Right hindlimb (tissue), 1 donor: ENCODE measurements around the gene PTPRH.
"Not testable (repeated sequence)": the region's sequence is repeated elsewhere in the genome, so short reads cannot be mapped to it uniquely, and the experiment has no call there.

Experiments
- DNase-seq: peaks from one replicate; pipeline ENCODE4 v3.0.0-alpha.2; 2018

PTPRH gene

GRCh38 chr19:55226273-55226672 is 17.0 kb upstream of the PTPRH start:
- DNase-seq = no peak

GRCh38 chr19:55225415-55225958 is 16.2 kb upstream of the PTPRH start:
- no peak for DNase-seq

- not testable (repeated sequence) for DNase-seq
Observed at GRCh38 chr19:55224679-55225414, 15.5 kb upstream of the PTPRH start.

GRCh38 chr19:55224038-55224665 is 14.9 kb upstream of the PTPRH start:
- DNase-seq = no peak

- DNase-seq = no peak
Observed at GRCh38 chr19:55223291-55224037, 14.2 kb upstream of the PTPRH start.

- DNase-seq = no peak
Observed at GRCh38 chr19:55220525-55220924, 11.2 kb upstream of the PTPRH start.

- peak; percentile 84 for DNase-seq
Observed at GRCh38 chr19:55216461-55217198, 7.3 kb upstream of the PTPRH start.

DNA sequence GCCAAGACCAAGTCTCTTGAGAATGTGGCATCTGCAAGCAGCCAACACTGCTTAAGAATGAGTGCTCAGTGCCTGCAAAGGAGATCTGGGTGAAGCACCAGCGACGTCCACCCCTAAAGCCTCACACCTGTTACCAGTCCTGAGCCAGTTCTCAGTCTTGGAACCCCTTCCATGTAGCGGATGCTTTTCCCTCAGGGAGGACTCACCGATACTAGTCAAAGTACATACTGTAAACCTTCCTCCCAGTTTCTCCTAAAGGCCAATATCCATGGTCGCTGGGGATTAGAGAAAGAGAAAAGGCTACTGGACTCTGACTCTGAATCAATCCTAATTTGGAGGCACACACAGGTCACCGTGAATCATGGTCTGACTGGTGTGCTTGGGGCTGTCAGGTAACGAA is 4.2 kb upstream of the PTPRH start:
- no peak for DNase-seq

DNA sequence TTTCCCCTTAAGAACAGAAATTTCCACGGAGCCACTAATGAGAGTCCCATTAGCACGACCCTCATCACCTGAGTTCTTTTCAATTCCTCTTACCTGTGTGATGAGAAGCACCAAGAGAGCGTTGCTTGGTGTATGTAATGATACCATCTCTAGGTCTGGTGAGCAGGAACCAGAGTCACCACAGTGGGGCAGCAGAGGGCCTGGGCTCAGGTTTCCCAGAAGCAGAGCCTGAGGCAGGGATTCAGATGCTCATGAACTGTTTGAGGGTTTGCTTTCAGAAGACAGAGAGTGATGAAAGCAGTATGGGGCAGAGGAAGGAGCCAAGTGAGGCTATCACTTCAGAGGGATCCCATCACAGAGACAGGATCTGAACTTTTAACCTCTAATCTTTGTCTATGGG is 3.1 kb upstream of the PTPRH start:
- DNase-seq = no peak

DNA sequence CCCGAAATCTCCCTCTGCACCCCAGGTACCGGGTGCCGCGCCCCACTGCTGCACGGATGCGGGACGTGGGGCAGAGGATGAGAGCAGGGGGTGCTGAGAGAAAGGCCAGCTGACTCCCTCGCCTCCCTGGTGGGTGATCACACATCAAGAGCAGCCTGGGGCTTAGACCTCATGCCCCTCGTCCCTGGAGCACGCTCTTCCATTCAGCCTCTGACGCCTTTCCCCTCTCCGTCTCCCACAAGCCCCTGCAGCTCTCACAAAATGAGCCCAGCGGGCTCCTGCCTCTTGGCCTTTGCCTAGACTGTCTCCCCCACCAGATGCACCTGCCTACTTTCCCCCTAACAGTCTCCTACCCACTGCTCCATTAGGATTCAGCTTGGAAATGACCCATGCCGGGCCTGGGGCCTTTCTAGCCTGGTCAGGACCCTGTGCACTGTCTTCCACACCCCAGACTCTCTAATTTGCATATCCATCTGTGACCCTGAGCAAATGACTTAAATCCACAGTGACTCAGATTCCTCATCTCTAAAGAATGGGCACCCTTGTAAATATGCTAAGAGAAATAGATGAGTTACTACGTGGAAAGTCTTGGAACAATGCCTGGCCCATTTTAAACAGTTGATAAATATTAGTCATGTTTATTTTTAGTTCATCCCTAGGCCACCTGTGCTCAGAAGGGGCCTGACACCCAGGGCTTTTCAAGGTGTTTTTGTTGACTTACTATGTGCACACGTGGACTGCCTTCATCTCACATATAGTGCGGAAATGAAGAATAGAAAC is 582 bp upstream of the PTPRH start:
- no peak for DNase-seq

DNA sequence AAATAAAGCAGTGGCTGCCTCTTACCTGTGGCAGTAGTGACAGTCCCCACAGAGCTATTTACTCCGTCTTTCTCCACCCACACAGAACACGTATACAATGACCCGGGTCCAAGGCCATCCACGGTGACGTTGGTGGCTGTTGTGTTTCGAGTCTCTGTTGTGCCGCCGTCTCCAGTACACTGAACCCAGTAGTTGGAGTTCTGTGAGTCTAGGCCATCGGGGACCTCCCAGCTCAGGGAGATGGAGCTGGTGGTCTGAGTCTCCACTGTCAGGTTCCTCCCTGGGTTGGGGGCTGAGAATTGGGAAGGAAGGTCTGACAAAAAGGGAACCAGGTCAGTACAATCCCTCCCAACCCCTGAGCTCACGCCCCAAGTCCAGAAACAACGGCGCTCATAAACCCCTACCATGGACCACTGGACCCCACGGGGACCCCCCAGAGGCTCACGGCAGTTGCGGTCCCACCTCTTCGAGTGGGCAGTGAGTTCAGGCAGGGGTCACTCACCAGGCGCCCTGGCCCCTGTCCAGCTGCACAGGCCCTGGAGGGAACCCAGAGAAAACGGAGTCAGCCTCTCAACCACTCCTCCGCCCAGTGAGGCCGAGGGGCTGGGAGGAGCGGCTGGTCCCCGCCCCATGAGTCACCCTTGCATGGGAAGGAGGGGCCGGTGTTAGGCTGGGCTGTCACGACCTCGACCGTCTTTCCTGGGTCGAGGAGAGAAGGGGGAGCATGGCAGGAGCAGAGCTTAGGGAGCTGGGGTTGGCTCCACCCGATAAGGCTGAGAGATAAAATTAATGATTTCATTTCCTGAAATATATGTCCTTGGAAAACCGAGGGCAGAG is 2.4 kb downstream of the PTPRH start:
- peak; percentile 71 for DNase-seq

DNA sequence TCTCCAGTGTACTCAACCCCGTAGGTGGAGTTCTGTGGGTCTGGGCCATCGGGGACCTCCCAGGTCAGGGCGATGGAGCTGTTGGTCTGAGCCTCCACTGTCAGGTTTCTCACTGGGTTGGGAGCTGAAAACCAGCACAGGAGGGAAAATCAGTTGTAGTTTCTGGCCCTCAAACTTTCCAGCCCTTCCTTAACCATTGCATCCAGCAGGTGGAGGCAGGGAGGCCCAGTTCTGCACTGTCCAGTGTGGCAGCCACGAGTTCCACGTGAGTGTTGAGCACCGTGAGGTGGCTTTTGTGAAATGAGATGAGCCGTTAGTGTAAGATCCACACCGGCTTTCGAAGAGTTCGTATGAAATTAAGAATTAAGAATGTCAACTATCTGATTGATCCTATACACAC is 7.1 kb downstream of the PTPRH start:
- DNase-seq = not testable (repeated sequence)

DNA sequence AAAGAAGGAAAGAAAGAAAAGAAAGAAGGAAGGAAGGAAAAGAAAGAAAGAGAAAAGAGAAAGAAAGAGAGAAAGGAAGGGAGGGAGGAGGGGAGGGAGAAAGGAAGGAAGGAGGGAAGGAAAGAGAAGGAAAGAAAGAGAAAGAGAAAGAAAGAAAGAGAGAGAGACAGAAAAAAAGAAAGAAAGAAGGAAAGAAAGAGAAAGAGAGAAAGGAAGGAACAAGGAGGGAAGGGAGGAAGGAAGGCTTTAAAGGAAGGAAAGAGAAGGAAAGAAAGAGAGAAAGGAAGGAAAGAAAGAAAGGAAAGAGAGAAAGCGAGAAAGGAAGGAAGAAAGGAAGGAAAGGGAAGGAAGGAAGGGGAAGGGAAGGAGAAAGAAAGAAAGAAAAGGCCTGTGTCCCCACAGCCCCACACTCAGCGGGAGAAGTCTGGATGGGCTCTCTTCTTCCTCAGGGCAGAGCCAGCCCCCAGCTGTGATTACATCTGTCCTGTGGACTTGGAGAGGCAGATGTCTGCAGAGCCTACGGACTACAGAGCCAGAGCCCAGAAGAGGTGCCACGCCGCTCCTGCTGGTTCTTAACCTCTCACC is 9.6 kb downstream of the PTPRH start:
- no peak for DNase-seq

DNA sequence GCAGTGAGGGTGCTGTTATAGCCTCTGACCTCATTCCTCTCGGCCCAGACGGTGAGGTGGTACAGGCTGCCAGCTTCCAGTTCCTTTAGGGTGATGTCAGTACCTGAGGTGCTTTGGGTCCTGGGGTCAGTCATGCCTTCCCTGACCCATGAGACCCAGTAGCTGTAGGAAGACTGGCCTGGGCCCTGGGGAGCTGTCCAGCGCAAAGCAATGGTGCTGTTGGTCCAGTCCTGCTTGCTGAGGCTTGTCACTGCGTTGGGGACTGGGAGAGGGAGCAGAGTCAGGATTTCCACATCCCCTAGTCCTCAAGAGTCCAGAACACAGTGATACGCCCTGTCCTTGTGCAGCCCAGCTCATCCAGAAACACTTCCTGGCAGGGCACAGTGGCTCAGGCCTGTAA is 10.7 kb downstream of the PTPRH start:
- no peak for DNase-seq

DNA sequence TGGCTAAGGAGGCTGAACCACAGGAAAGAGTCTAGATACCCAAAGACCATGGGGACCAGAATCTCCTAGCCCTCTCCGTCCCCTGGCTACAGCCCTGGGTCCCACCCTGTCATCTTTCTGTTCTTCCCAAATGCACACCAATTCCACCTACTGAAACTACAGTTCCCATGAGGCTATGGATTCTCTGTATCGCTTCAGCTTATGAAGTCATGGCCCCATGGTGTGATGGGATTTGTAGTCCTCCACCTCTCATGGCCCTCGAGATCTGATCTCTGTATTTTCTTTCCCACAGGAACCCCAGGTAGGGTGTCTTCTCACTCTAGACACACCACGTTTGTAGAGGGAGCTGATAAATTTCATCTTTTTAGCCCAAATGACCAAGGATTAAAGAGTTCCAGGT is 11.8 kb downstream of the PTPRH start:
- no peak for DNase-seq

GRCh38 chr19:55196803-55197202 is 12.5 kb downstream of the PTPRH start:
- DNase-seq = no peak

- no peak for DNase-seq
Observed at GRCh38 chr19:55193481-55193880, 15.8 kb downstream of the PTPRH start.

GRCh38 chr19:55189403-55189835 is 19.9 kb downstream of the PTPRH start:
- no peak for DNase-seq

DNA sequence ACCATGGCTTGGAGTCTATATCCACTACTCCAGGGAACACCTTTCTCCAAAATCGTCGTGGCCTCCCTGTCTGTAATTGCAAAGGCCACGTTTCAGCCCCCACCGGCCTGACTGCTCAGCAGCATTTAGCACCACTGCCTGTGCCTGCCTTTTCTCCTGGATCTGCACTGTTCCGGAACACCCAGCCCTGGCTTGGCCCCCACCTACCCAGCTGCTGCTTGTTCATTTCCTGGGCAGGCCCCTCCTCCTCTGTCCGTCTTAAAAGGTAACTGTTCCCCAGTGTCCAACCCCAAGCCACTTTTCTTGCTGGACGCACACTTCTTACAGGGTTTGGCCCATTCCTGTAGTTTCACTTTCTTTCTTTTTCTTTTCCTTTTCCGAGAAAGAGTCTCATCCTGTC is 20.7 kb downstream of the PTPRH start:
- no peak for DNase-seq

- DNase-seq = no peak
Observed at GRCh38 chr19:55186080-55186479, 23.2 kb downstream of the PTPRH start.

GRCh38 chr19:55181740-55182139 is 27.6 kb downstream of the PTPRH start:
- no peak for DNase-seq
